Rectal smooth muscle tissue (tissue), 1 donor: ENCODE measurements around the gene ST3GAL4.
A peak's percentile ranks its signal among the peaks of the same experiment; 100 is the strongest.
"Not testable (repeated sequence)": the region's sequence is repeated elsewhere in the genome, so short reads cannot be mapped to it uniquely, and the experiment has no call there.

Source experiments
- H3K27ac ChIP-seq: one replicate; pipeline ENCODE4 v1.7.0; 2013; ENCODE audit warnings: low read depth, low read length, inconsistent platforms
- H3K27me3 ChIP-seq: one replicate; pipeline ENCODE4 v1.7.0; 2013; ENCODE audit warnings: low read length; ENCODE audit not compliant: control insufficient read depth, insufficient read depth
- H3K36me3 ChIP-seq: one replicate; pipeline ENCODE4 v1.7.0; 2013; ENCODE audit warnings: low read length; ENCODE audit not compliant: control insufficient read depth, insufficient read depth
- H3K4me1 ChIP-seq: one replicate; pipeline ENCODE4 v1.7.0; 2013; ENCODE audit warnings: low read length; ENCODE audit not compliant: control insufficient read depth, insufficient read depth
- H3K4me3 ChIP-seq: one replicate; pipeline ENCODE4 v1.7.0; 2013; ENCODE audit warnings: low read length
- H3K9ac ChIP-seq: one replicate; pipeline ENCODE4 v1.7.0; 2013; ENCODE audit warnings: low read length

Gene ST3GAL4

DNA sequence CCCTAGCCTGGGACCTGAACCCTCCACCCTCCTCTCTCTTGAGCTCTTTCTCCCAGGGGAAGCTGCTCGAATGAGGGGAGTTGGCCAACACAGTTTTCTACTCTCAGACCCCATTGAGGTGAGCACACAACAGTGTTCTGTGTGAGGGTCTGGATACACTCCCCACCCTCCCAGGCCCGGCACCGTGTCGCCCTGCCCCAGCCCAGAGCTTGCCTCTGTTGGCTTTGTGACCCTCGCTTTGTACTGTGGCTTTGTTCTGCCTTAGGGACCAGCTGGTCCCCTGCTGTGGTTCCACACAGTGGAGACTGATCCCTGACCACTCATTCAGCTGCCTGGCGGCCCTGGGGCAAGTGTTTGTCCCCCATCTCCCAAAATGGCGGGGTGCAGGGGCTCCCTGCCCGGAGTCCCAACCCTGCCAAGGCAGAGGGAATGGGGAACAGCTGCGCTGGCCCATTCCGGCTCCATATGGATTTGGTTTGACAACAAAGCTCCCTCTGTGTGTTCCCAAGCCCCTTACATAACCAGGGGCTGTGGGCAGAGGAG lies 8.3 kb downstream of the ST3GAL4 start:
- no peak overlapping the region for H3K27ac ChIP-seq
- H3K9ac ChIP-seq: no peak overlapping the region
- H3K4me3 ChIP-seq: no peak overlapping the region

DNA sequence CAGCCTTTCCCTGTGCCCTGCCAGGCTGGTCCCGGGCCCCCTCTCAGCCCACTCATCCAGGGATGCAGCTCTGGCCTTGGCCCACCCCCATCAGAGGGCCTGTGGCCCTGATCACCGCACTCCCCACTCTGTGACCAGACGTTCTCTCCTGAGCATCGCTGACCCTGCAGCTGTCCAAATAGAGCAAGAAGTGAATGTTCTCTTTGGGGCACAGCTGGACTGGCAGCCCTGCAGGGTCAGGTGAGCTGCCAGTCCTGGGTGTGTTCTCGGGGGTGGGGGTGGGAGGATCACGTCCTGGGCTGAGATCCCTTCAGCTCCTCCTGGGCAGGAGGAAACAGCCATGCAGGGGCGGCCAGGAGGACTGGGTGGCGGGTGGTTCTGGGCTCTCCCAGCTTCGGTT lies 9.2 kb downstream of the ST3GAL4 start:
- H3K4me1 ChIP-seq, H3K27ac ChIP-seq, H3K27me3 ChIP-seq, H3K9ac ChIP-seq, H3K36me3 ChIP-seq, H3K4me3 ChIP-seq: not testable (repeated sequence)

More for the DNA sequence above, 8.3 kb downstream of the ST3GAL4 start:
- Histone ChIP-seq H3K4me1 (peaks cover 16% of the 10 kb centered on the region), H3K27me3 (no peaks in the 10 kb centered on the region), H3K36me3 (no peaks in the 10 kb centered on the region)

DNA sequence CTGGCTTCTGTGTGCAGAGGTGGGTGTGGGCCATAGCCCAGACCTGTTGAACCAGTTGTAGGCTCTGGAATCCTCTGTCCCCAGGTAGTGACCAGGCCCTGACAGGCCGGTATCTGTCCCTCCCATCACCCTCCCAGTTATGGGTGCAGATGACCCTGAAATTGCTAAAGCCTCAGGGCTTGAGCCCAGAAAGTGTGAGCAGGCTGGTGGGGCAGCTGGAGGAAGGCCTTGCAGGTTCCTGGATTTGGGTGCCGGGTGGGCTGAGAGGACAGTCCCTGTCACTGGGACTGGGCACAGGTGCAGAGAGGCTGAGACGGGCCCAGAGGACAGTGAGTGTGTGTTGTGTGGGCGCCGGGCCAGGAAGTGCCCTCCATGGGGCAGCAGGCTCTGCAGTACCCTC lies 10.0 kb downstream of the ST3GAL4 start:
- H3K27me3 ChIP-seq, H3K4me3 ChIP-seq, H3K36me3 ChIP-seq, H3K27ac ChIP-seq, H3K4me1 ChIP-seq, H3K9ac ChIP-seq: not testable (repeated sequence)

- H3K27ac ChIP-seq: peak overlapping the region; percentile 24
- H3K9ac ChIP-seq: no peak overlapping the region
- H3K4me3 ChIP-seq: peak overlapping the region; percentile 36
- no peaks in the 10 kb centered on the region for H3K27me3 ChIP-seq
- H3K4me1 ChIP-seq: peaks cover 3% of the 10 kb centered on the region
- H3K36me3 ChIP-seq: no peaks in the 10 kb centered on the region
These were observed 10.8 kb downstream of the ST3GAL4 start for GRCh38 chr11:126366064-126366822.

GRCh38 chr11:126366823-126367654 lies 11.6 kb downstream of the ST3GAL4 start:
- H3K36me3 ChIP-seq, H3K9ac ChIP-seq, H3K27ac ChIP-seq, H3K27me3 ChIP-seq, H3K4me1 ChIP-seq, H3K4me3 ChIP-seq: not testable (repeated sequence)

DNA sequence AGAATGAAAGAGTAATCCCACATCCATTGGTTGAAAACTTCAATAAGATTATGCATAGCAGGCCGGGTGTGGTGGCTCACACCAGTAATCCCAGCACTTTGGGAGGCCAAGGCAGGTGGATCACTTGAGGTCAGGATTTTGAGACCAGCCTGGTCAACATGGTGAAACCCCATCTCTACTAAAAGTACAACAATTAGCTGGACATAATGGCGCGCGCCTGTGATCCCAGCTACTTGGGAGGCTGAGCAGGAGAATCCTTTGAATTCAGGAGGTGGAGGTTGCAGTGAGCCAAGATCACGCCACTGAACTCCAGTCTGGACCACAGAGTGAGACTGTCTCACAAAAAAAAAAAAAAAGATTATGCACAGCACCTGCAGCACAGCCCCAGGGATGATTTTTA lies 12.3 kb downstream of the ST3GAL4 start:
- H3K27ac ChIP-seq, H3K9ac ChIP-seq, H3K4me1 ChIP-seq, H3K27me3 ChIP-seq, H3K36me3 ChIP-seq, H3K4me3 ChIP-seq: not testable (repeated sequence)

GRCh38 chr11:126368336-126369119 lies 13.0 kb downstream of the ST3GAL4 start:
- not testable (repeated sequence) for H3K4me1 ChIP-seq, H3K27me3 ChIP-seq, H3K9ac ChIP-seq, H3K27ac ChIP-seq, H3K36me3 ChIP-seq, H3K4me3 ChIP-seq

DNA sequence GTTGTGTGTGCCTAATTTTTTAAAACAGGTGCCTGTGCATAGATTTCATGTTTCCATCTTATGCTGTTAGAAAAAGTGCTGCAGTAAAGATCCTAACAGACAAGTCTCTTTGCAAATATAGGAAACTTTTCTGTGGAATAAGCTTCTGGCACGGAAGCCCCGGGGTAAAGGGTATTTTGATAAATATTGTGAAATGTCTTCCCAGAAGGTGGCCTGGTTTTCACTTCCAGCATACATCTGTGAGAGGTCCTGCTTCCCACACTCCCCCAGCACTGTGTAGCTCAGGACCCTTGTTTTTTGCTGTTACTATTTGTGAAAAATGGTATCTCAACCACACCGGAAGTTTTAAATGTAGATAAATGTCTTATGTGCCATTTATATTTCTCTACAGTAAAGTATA lies 14.5 kb downstream of the ST3GAL4 start:
- Histone ChIP-seq H3K27me3 (no peaks in the 10 kb centered on the region), H3K4me1 (peaks cover 3% of the 10 kb centered on the region), H3K9ac (no peak overlapping the region), H3K27ac (no peak overlapping the region), H3K36me3 (no peaks in the 10 kb centered on the region), H3K4me3 (no peak overlapping the region)

GRCh38 chr11:126371595-126371994 lies 16.1 kb downstream of the ST3GAL4 start:
- no peaks in the 10 kb centered on the region for H3K4me1 ChIP-seq
- no peak overlapping the region for H3K4me3 ChIP-seq
- H3K27me3 ChIP-seq: no peaks in the 10 kb centered on the region
- H3K27ac ChIP-seq: no peak overlapping the region
- no peak overlapping the region for H3K9ac ChIP-seq
- H3K36me3 ChIP-seq: no peaks in the 10 kb centered on the region

GRCh38 chr11:126373389-126374066 lies 18.0 kb downstream of the ST3GAL4 start:
- not testable (repeated sequence) for H3K36me3 ChIP-seq, H3K4me3 ChIP-seq, H3K27me3 ChIP-seq, H3K27ac ChIP-seq, H3K9ac ChIP-seq, H3K4me1 ChIP-seq

- not testable (repeated sequence) for H3K4me1 ChIP-seq
These were observed 19.2 kb downstream of the ST3GAL4 start for GRCh38 chr11:126374562-126375300.

More at GRCh38 chr11:126374562-126375300, 19.2 kb downstream of the ST3GAL4 start:
- not testable (repeated sequence) for H3K27ac ChIP-seq, H3K4me3 ChIP-seq, H3K9ac ChIP-seq, H3K36me3 ChIP-seq, H3K27me3 ChIP-seq
